Measurements from ENCODE around the gene MACROD1. TPM values are rescaled to one million over a fixed set of nuclear protein-coding genes. Genes with fewer than 3 reads are reported as not detected.

MACROD1 gene
- total RNA-seq, 1 donor from 2014 or later: 3.4 TPM

DNA sequence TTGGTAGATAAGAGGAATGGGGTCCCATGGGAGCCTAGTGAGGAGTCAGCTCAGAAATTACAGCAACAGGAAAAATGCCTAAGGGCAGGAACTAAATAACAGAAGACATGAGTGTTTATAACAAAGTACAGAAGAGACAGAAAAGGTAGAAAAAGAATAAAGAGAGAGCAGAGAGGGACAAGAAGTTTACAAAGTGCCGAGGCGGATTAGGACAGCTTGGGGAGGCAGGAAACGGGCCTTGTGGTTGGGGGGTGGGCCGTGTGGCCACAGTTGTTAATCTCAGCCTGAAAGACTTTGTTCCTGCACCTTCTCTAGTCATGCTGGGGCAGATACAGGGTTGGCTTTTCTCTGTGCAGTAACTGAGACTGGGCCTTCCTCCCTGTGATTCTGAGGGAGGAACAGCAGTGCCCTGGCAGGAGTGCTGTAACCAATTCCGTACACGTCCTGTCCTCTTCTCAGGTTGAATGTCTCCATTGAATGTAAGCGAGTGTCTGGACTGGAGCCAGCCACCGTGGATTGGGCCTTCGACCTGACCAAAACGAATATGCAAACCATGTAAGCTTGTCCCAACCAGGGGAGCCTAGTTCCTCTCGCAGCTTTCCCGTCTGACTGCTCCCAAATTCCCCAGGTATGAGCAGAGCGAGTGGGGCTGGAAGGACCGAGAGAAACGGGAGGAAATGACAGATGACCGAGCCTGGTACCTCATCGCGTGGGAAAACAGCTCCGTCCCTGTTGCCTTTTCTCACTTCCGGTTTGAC, 214.0 kb downstream of the MACROD1 start:
- H3K4me1 Mint-ChIP-seq (ENCODE audit: low read depth, unreplicated experiment): no peaks in the 10 kb centered on the region
- Histone ChIP-seq H3K27ac (ENCODE audit: low read depth, low read length) (no peak overlapping the region), H3K9ac (ENCODE audit: low read length) (no peak overlapping the region), H3K4me1 (ENCODE audit: insufficient read depth, low read length) (no peaks in the 10 kb centered on the region), H4K20me1 (ENCODE audit: insufficient read depth, low read length) (no peaks in the 10 kb centered on the region), H3K79me2 (ENCODE audit: insufficient read depth, low read length) (no peaks in the 10 kb centered on the region), H3K4me3 (ENCODE audit: insufficient read depth, low read depth, low read length) (no peak overlapping the region), H3K4me2 (ENCODE audit: low read length) (no peak overlapping the region), H3K27me3 (ENCODE audit: insufficient read depth, low read length) (no peaks in the 10 kb centered on the region), H3K36me3 (ENCODE audit: insufficient read depth, low read length) (peaks cover 5% of the 10 kb centered on the region), H3K9me3 (ENCODE audit: insufficient read depth, low read depth, low read length) (no peaks in the 10 kb centered on the region), H2AFZ (ENCODE audit: low read depth, low read length) (no peak overlapping the region)
- no peak for TF ChIP-seq EZH2 (IDR thresholded peaks at IDR 0.05; ENCODE audit: insufficient read depth, low read length)
- TF ChIP-seq, protein P1, sequence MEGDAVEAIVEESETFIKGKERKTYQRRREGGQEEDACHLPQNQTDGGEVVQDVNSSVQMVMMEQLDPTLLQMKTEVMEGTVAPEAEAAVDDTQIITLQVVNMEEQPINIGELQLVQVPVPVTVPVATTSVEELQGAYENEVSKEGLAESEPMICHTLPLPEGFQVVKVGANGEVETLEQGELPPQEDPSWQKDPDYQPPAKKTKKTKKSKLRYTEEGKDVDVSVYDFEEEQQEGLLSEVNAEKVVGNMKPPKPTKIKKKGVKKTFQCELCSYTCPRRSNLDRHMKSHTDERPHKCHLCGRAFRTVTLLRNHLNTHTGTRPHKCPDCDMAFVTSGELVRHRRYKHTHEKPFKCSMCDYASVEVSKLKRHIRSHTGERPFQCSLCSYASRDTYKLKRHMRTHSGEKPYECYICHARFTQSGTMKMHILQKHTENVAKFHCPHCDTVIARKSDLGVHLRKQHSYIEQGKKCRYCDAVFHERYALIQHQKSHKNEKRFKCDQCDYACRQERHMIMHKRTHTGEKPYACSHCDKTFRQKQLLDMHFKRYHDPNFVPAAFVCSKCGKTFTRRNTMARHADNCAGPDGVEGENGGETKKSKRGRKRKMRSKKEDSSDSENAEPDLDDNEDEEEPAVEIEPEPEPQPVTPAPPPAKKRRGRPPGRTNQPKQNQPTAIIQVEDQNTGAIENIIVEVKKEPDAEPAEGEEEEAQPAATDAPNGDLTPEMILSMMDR (IDR thresholded peaks at IDR 0.05; ENCODE audit: insufficient read depth, low read depth, low read length): no peak
- H3K27me3 Mint-ChIP-seq (ENCODE audit: low read depth, unreplicated experiment): no peaks in the 10 kb centered on the region
- no peak overlapping the region for H3K4me3 Mint-ChIP-seq (ENCODE audit: unreplicated experiment)
- no peak for FAIRE-seq
- DNase-seq (ENCODE audit: low read depth): no peak
- no peaks in the 10 kb centered on the region for H3K9me3 Mint-ChIP-seq (ENCODE audit: unreplicated experiment)
- H3K27ac Mint-ChIP-seq (ENCODE audit: unreplicated experiment): no peak overlapping the region
- peaks cover 34% of the 10 kb centered on the region for H3K36me3 Mint-ChIP-seq (ENCODE audit: low read depth, unreplicated experiment)

Other genes starting within 250 kb of the MACROD1 start
- gene RCOR2, start 248.9 kb downstream of the MACROD1 start, total RNA-seq: 18.8 and 20.3 TPM in 2 replicates
- gene NAA40, start 227.1 kb downstream of the MACROD1 start, total RNA-seq: 21.2 and 23.2 TPM in 2 replicates
- 274 and 289 TPM in 2 replicates for gene COX8A, start 191.5 kb downstream of the MACROD1 start, total RNA-seq
- gene OTUB1, start 179.7 kb downstream of the MACROD1 start, total RNA-seq: 77.9 and 78.5 TPM in 2 replicates
- gene FLRT1, start 130.2 kb downstream of the MACROD1 start, total RNA-seq: 0.20 and 0.41 TPM in 2 replicates
- 179 and 200 TPM in 2 replicates for gene STIP1, start 20.1 kb upstream of the MACROD1 start, total RNA-seq
- 1.3 and 1.6 TPM in 2 replicates for gene FERMT3, start 40.6 kb upstream of the MACROD1 start, total RNA-seq
- gene TRPT1, start 60.1 kb upstream of the MACROD1 start, total RNA-seq: 28.8 and 29.4 TPM in 2 replicates
- 40.2 and 40.7 TPM in 2 replicates for gene NUDT22, start 60.2 kb upstream of the MACROD1 start, total RNA-seq
- gene DNAJC4, start 64.4 kb upstream of the MACROD1 start, total RNA-seq: 23.8 and 25.7 TPM in 2 replicates
- 30.4 and 36.8 TPM in 2 replicates for gene VEGFB, start 68.5 kb upstream of the MACROD1 start, total RNA-seq
- gene FKBP2, start 75.0 kb upstream of the MACROD1 start, total RNA-seq: 41.5 and 45.6 TPM in 2 replicates
- gene PPP1R14B, start 80.8 kb upstream of the MACROD1 start, total RNA-seq: 338 and 370 TPM in 2 replicates
- 48.7 and 50.9 TPM in 2 replicates for gene PLCB3, start 85.4 kb upstream of the MACROD1 start, total RNA-seq
- 43.6 and 46.6 TPM in 2 replicates for gene BAD, start 118.6 kb upstream of the MACROD1 start, total RNA-seq
- 46.8 and 48.5 TPM in 2 replicates for gene GPR137, start 119.7 kb upstream of the MACROD1 start, total RNA-seq
- 0.52 TPM in 1 of 2 replicates, not detected in the other for gene KCNK4, start 125.2 kb upstream of the MACROD1 start, total RNA-seq
- gene CATSPERZ, start 134.2 kb upstream of the MACROD1 start, total RNA-seq: not detected in 2 replicates
- gene ESRRA, start 139.4 kb upstream of the MACROD1 start, total RNA-seq: 25.0 and 26.3 TPM in 2 replicates
- gene TRMT112, start 151.4 kb upstream of the MACROD1 start, total RNA-seq: 130 and 146 TPM in 2 replicates
- gene PRDX5, start 152.0 kb upstream of the MACROD1 start, total RNA-seq: 243 and 263 TPM in 2 replicates
- 1.2 and 1.6 TPM in 2 replicates for gene CCDC88B, start 174.1 kb upstream of the MACROD1 start, total RNA-seq
- 30.7 and 36.2 TPM in 2 replicates for gene RPS6KA4, start 193.0 kb upstream of the MACROD1 start, total RNA-seq

Data from astrocyte (in vitro differentiated cells and primary cell).